ENCODE data around the gene CDC42BPB.
"Not testable (repeated sequence)": the region's sequence is repeated elsewhere in the genome, so short reads cannot be mapped to it uniquely, and the experiment has no call there.

The CDC42BPB gene

DNA sequence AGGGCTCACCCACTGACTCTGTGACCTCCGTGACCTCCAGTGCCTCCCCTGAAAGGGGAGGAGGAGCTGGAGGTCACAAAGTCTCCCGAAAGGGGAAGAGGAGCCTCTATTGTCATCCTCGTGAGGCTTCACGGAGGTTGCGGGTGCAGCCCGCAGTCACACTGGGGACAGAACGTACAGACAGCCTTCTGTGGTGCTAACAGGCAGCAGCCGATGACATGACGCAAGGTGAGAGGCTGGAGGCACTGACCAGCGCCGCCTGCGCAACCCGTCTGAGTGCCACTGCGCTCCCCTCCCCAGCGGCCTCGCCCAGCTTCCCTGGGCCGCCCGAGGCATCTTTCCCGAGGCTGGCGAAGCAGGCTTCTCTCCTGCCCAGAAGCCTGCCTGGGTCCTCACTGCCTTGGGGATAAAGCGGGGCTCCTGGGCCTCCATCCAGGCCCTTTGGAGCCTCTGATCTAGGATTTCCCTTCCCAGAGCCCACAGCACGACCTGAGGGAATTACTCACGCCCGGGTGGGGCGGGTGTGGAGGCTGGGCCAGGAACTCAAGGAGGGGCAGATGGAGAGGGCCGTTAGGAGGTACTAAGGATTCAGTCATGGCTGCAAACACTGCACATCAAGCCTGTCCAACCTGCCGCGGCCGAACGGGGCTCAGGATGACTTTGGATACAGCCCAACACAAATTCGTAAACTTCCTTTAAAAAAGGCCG is 14.3 kb upstream of the CDC42BPB start:
- DNase-seq: no peak

DNA sequence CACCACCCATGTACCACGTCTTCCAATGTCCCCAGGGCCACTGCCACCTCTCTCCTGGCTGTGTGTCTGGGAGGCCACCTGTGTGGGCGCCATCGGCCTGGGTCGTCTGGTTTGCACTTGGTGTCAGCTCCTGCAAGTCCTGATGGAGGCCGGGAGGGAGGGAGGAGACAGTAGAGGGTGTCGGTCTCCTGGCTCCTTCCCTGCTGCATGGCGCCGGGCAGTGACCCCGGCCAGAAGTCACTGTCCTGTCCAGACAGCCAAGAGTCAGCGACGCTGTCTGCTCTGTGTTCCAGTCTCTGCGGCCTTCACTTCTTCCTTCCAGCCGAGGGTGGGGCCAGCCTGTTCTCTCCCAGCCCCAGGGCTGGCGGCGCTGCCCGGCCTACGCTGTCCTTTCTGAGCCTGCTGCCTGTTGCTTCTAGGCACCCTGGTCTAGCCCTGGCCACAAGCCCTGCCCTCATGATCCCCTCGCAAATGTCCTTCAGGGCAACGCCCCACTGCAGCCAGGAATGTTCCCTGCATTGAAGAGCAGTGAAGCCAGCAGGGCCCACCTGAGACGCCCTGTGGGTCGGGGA is 13.7 kb upstream of the CDC42BPB start:
- DNase-seq: no peak

DNA sequence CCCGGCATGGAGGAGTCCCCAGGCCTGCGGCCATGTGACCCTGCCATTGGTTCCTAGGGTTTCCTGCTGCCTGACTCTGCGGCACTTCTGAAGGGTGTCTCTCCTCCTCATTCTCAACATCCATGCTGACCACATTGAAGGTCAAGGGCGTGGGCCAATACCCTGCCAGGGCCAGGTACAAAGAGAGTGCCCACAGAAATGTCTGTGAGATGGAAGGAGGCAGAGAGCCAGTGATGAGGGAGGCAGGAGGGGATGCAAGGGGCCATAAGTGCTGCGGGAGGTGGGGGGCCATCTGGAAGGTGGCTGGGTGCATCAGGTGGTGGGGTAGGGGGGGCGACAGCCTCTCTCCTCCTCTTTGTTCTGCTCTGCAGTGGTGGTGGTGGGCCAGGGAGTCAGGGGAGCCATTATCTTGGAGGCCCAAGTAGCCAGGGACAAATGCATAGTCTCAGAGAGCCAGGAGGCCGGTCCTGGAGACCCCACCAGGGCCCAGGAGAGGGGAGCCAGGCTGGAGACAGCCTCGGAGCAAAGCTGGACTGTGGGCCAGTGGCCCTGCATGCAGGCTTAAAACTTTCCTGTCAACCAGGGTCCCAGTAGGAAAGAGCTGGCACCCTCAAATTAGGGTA is 13.0 kb upstream of the CDC42BPB start:
- DNase-seq: no peak

DNA sequence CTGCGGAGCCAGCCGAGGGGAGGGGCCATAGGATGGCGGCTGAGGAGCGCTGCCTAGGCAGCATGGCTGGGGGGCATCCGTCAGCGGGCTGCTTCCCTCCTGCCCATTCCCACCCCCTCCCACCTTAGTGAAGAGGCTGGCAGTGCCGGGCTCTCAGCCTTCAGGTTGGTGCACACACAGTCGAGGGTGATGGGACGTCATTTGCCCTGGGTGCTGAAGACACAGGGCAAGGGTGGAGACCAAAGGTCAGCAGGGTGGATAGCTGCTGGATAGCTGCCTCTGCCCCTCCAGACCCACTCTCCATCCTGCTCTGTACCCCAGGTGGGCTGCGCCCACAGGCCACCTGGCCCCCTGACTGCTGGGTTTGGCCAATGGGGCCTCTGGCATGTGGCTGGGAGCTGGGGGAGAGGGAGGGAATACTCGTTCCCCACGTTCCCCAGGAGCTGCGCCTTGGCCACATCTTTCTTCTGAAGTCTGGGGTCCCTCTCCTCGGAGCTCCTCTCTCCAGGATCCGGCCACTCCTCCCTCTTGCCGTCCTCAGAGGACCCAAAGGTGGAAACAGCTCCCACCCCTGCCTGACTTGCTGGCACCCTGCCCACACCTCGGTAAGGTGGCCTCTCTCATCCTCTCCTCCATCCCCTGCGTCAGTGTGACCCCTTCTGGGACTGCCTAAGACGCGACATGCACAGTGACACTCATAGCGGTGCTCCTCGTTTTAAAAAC is 11.2 kb upstream of the CDC42BPB start:
- no peak for DNase-seq

DNA sequence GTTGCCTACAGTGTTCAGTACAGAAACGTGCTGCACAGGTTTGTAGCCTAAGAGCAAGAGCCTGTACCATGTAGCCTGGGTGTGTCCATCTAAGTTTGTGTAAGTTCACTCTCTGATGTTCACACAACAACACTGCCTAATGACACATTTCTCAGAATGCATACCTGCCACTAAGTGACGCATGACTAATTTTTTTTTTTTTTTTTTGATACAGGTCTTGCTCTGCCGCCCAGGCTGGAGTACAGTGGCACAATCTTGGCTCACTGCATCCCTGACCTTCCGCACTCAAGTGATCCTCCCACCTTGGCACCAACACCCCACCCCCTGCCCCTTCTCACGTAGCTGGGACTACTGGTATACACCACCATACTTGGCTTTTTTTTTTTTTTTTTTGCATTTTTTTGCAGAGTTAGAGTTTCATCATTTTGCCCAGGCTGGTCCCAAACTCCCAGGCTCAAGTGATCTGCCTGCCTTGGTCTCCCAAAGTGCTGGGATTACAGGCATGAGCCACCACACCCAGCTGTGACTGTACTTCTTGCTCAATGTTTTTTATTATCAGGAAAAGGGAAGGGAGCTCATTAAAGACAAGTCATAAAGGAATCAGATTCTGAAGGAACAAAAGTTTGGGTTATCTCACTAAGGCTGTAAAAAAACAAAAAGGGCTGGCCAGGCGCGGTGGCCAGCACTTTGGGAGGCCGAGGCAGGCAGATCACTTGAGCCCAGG is 10.0 kb upstream of the CDC42BPB start:
- no peak for DNase-seq

DNA sequence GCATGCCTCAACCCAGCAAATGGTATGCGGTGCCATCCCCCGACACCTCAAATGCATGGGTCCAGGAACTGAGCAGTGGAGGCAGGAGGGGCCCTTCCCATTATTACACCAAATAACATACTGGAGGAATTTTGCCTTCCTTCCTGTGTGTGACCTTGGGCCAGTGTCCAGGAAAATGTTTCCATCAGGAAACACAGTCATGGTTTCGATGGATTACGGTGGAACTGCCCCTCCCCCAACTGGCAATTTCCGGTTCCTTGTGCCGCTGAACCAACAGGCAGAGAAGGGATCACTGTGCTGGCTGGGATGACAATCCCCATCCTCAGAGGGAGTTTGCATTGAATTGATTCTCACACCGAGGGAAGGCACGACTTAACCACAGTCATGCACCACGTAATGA is 9.1 kb upstream of the CDC42BPB start:
- DNase-seq: no peak

DNA sequence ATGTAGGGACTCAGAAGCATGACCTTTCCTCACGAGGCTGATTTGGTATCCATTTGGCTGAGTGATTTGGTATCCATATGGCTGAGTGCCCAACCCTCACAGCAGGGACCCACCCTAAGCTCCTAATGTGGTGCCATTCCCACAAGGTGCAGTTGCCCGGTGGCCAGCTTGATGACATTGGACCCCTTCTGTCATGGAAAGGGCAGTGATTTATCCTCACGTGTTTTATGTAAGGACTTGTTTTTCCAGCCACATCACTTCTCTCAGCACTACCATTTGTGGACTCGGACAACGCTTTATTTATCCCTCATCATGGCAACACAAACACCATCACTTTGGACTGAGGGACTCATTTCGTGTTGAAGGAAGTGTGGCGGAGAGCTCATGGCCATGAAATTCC is 8.5 kb upstream of the CDC42BPB start:
- DNase-seq: no peak

DNA sequence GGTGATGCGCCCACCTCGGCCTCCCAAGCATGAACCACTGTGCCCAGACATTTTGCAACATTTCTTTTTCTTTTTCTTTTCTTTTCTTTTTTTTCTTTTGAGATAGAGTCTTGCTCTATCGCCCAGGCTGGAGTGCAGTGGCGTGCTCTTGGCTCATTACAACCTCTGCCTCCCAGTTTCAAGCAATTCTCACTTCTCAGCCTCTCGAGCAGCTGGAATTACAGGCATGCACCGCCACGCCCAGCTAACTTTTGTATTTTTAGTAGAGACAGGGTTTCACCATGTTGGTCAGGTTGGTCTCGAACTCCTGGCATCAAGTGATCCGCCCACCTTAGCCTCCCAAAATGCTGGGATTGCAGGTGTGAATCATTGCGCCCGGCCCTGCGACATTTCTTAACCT is 7.6 kb upstream of the CDC42BPB start:
- DNase-seq: no peak

DNA sequence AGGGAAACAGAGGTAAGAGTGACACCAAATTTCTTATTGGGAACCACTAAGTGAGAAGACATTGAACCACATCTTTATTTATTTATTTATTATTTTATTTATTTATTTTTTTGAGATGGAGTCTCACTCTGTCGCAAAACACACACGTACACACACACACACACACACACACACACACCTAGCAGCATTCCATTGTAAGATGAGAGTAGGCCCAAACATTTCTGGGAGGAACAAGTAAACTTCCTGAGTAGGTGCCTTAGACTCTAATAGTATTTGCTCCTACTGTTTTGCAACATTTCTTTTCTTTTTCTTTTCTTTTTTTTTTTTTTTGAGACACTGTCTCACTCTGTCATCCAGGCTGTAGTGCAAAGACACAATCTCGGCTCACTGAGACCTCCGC is 7.1 kb upstream of the CDC42BPB start:
- no peak for DNase-seq

DNA sequence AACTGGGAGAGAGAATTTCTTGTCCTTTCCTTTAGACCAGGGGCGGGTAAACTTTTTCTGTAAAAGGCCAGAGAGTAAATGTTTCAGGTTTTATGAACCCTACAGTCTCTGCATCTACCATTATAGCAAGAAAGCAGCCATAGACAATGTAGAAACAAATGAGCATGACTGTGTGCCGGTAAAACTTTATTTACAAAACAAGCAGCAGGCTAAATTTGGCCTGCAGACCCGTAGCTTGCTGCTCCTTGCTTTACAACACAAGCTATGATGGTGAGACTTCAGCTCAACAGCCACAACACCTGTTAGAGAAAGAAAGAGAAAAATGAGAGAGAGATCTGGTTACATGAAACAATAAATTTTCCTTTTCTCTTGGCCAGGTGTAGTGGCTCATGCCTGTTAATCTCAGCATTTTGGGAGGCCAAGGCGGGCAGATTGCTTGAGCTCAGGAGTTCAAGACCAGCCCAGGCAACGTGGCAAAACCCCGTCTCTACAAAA is 4.2 kb upstream of the CDC42BPB start:
- no peak for DNase-seq

DNA sequence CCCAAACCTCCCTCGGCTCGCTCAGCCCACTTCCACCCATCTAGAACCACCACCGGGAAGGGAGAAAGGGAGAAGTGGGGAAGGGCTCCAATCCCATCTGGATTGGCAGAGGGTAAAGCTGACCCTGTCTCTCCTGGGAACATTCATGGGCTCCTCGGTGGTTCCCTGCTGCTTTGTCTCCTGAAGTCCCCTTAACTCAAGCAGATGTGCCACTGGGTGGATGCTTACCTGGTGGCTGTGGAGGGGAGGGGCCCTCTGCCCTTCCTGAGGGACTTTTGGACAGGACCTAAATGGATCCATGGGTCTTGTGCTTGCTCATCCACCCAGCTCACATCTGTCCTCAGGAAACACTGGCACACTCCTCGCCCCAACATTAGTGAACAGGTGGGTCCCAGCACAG is 2.2 kb upstream of the CDC42BPB start:
- no peak for DNase-seq

DNA sequence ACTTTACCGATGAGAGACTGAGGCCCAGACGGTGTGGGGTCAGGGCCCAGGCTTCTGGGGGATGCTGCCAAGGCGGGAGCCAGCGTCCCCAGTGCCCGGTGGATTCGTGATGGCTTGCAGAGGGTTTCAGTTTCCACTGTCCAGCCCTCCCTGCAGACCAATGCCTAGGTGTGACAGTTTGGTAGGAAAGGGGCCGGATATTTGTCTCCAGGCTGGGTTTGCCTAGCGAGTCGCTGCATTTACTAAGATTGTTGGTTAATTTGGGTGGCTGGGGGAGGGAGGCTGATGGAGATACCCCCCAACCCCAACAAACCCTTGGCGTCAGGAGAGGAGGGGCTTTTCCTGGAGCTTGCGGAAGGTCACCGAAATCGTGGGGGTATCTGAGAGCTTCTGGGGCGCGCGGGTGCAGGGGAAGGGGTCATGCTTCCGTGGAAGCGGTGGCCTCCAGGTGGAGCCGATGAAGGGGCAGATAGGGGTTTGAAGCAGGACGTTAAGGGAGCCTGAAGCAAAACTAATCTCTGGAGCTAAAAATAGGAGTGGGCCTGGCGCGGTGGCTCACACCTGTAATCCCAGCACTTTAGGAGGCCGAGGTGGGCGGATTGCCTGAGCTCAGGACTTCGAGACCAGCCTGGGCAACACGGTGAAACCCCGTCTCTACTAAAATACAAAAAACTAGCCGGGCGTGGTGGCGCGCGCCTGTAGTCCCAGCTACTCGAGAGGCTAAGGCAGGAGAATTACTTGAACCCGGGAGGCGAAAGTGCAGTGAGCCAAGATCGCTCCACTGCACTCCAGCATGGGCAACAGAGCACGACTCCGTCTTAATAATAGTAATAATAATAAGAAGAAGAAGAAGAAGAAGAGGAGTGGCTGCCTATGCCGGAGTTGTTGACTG is 1.1 kb upstream of the CDC42BPB start:
- no peak for DNase-seq

DNA sequence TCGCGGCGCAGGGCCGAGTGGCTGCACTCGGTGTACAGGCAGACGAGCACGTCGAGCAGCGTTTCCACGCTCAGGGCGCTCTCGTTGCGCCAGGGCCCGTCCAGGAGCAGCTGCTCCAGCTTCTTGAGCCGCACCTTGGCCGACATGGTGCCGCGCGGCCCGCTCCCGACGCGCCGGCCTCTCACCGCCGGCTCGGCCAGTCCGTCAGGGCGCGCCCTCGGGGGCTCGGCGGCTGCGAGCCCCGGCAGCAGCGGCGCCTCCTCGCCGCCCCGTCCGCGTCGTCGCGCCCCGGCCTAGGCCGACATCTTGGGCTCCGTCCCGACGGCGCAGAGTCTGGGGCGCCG is 349 bp downstream of the CDC42BPB start:
- DNase-seq: no peak

DNA sequence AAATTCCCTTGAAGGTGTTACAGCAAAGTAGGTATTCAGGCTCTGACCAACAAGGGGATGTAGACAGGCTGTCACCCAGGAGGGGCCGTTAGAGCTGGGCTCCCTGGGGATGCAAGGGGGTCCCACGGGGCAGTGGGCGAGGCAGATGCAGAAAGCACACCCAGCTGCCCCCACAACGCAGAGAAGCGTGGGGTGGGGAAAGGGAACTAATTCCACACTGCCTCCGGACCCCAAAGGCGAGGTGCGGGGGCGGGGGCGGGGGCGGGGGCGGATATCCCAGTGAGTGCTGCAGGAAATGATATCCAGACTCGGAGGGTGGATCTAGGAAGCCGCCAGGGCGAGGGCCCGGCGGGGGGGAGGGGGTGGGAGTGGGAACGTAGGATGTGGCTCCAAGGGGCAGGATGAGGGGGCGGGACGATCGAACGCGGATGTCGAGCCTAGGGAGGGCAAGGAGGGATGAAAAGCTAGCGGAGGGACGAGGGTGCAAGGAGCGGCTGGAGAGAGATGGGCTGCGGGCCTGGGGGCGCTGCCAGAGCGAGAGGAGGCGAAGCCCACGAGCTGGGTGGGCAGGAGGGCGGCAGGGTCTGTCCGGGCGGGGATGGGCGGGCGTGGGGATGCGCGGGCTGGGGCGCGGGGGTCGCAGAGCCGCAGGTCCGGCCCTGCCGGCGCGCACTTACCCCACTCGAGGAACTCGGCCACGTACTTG is 874 bp downstream of the CDC42BPB start:
- no peak for DNase-seq

DNA sequence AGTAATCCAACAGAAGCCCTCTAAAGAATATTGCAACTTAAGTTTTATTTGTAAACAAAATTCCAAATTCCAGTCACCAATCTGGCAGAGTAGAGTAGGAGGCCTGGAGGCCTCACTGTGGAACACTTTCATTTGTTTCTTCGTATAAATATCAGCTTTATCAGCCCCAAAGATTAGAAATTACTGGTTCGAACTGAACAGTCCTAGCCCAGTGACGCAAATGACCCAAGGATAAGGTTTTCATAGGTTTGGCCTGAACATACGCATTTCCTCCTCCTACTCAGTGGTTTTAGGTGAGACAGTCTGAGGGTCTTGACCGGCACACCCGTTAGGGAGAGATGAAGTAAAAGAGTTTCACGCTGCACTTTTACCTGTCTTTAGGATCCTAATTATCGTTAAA is 1.7 kb downstream of the CDC42BPB start:
- DNase-seq: no peak

DNA sequence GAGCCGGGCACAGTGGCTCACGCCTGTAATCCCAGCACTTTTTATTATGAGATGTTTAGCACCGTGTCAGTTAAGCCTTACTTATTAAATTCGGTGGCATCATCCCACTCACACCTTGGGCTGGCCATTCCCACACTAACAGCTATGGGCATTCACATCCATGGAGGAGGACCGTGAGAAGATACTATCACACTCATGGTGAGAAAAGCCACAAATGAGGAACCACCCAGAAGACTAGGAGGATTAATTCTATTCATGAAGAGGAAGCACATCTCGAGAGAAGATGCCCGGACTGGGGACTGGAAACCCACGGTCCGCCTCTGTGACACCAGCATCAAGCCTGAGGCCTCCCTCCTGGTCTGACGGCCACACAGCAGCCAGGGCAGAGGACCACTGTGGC is 4.9 kb downstream of the CDC42BPB start:
- DNase-seq: no peak

DNA sequence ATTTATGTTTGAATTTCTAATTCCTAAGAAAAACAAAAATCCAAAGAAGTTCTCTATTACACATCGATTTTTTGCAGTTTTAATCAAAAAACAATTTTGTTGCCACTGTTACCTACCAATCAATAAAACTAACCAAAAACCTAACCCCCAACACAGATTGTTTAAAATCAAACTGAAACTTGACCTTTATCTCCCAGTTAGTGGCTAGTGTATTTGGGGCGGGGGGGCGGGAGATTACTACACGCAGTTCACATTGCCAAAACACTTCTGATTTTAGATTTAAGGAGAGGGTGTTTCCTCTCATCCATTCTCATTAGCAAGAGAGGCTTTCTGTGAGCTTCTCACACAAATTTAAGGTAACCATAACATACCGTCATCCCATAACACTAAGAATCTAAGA is 6.4 kb downstream of the CDC42BPB start:
- no peak for DNase-seq

DNA sequence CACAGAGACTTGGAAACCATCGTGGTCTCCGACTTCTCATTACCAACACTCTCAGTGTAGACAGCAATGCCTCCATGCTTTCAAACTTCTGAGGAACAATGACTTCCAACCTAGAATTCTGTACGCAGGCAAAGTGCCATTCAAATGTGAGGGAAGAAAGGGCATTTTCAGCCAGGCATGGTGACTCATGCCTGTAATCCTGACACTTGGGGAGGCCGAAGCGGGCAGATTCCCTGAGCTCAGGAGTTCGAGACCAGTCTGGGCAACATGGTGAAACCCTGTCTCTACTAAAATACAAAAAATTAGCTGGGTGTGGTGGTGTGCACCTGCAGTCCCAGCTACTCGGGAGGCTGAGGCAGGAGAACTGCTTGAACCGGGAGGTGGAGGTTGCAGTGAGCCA is 9.9 kb downstream of the CDC42BPB start:
- not testable (repeated sequence) for DNase-seq

DNA sequence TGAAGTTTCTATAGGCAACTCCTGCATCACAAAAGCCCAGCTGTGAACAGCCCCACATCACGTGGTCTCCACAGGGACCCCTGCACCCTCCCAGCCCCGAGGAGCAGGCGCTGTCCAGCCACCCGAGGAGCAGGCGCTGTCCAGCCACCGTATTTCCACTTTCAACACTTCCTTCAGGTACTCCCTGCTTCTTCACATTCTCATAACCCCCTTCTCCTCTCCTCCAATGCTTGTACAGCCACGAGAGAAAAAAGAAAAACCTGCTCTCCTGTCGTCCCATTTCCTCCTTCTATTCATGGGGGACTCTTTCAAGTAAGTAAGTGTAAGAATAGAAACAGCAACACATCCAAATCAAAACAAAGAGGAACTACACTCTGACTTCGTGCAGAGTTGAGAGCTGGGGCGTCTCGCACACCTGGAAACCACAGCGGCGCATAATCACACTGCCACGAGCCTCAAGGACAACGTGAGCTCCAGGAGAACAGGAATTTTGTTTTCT is 11.9 kb downstream of the CDC42BPB start:
- no peak for DNase-seq

DNA sequence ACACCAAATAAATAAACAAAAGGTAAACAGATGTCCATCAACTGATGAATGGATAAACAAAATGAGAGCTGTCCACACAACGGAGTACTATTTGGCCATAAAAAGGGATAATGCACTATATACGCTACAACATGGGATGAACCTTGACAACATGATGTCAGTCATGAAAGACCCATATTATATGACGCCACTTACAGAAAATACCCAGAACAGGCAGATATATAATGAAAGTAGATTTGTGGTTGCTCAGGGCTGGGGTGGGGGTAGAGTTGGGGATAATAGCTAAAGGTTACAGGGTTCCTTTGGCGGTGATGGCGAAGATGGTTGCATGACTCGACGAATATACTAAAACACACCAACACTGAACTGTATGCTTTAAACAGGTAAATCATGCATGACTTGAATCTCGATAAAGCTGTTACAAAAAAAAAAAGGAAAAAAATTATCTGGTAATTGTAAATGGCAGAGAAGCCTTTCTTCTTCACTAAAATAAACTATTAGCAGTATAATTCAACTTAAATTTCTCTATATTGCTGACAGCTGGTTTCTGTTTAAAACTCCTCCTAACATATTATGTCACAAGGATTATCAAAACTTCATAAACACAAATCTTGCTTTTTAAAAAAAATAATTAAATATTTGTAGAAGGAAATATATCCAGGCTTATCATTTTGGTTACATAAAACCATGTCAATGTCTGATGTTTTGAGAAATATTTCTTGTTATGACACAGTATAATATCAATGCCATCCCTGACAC is 13.9 kb downstream of the CDC42BPB start:
- no peak for DNase-seq

DNA sequence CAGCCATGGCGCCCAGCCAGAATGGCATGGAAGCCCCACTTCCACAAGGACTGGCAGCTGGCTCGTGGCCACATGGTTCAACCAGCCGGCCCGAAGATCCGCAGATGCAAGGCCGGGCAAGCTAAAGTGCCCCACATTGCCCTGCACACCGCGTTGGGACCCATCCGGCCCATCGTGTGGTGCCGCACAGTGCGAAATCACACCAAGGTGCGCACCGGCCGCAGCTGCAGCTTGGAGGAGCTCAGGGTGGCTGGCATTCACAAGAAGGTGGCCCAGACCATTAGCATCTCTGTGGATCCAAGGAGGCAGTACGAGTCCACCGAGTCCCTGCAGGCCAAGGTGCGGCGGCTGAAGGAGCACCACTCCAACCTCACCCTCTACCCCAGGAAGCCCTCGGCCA is 15.9 kb downstream of the CDC42BPB start:
- DNase-seq: no peak

All from NCI-H2081 treated with DMSO at 0.1 percent for 48 hours (cell line).